K562 (cell line): ENCODE measurements around the gene PTPN11. TPM values are rescaled to one million over a fixed set of nuclear protein-coding genes. Genes with fewer than 3 reads are reported as not detected.

Experiments used
- ATAC-seq: fragments of 200-7000 bp; cut with Tn5 transposase; 3 replicates; pipeline ENCODE4 v1.9.1; 2020; ENCODE audit warnings: moderate library complexity
- BruUV-seq: library from RNA; stranded (reverse); fragments of 400-500 nt; replicated peaks from 2 replicates; lab custom pipeline; 2021; lab: Mats Ljungman, UMichigan
- CTCF ChIA-PET: fragments of 300-600 bp; formaldehyde crosslinking; extraction: SDS; loops from one replicate; lab custom pipeline; 2021; ENCODE audit warnings: low intra/inter-chr PET ratio; lab: Yijun Ruan, JAX
- POLR2A ChIA-PET: fragments of 300-600, 350-650 bp; sonication (Branson Sonifier 250); formaldehyde crosslinking; extraction: SDS; loops from one replicate; lab custom pipeline; 2021; ENCODE audit warnings: antibody characterized with exemption, inconsistent platforms; lab: Yijun Ruan, JAX
- DNase-seq, 4 experiments: peaks; one replicate each; pipeline versions ENCODE4 v3.0.0 to v3.0.0-alpha.2; 2011 to 2018; ENCODE audit warnings: low spot score in 3 of 4, mixed read lengths in 3 of 4; ENCODE audit errors: extremely low read depth in 1 of 4
- FAIRE-seq: peaks from 2 replicates; lab custom pipeline; 2011; peaks lifted over from hg19 to GRCh38; lab: Jason Lieb, UNC
- H2AFZ ChIP-seq: 2 replicates; pipeline ENCODE4 v1.6.0; 2011; ENCODE audit warnings: low read depth, low read length, control low read depth, inconsistent platforms
- H3K27ac ChIP-seq: fragments of 200-600 bp; 3 replicates; pipeline ENCODE4 v1.8.0; 2011; ENCODE audit warnings: low read depth, mild to moderate bottlenecking, control low read depth, inconsistent platforms, low read length, moderate library complexity, mixed read lengths; ENCODE audit errors: extremely low read depth
- H3K27me3 ChIP-seq, 2 experiments: fragments of 300-600 bp in 1 of 2; 2 replicates in 1 of 2; 3 replicates in 1 of 2; pipeline versions ENCODE4 v1.6.0 to v1.8.0; 2011; ENCODE audit warnings: inconsistent platforms in 2 of 2, low read length in 2 of 2, mild to moderate bottlenecking in 1 of 2, mixed read lengths in 1 of 2, moderate library complexity in 1 of 2; ENCODE audit not compliant: control insufficient read depth in 2 of 2, insufficient read depth in 2 of 2
- H3K36me3 ChIP-seq: fragments of 300-600 bp; 3 replicates; pipeline ENCODE4 v1.8.0; 2011; ENCODE audit warnings: mild to moderate bottlenecking, low read length, inconsistent platforms; ENCODE audit not compliant: control insufficient read depth, insufficient read depth
- H3K4me1 ChIP-seq, 2 experiments: fragments of 200-600 bp in 1 of 2; replicated peaks in 1 of 2; 2 replicates in 1 of 2; 3 replicates in 1 of 2; pipeline versions ENCODE4 v1.5.1 to v1.8.0; 2011; ENCODE audit warnings: inconsistent platforms in 2 of 2, low read length in 2 of 2, mild to moderate bottlenecking in 1 of 2, mixed read lengths in 1 of 2, moderate library complexity in 1 of 2; ENCODE audit not compliant: control insufficient read depth in 2 of 2, insufficient read depth in 2 of 2
- H3K4me2 ChIP-seq: 2 replicates; pipeline ENCODE4 v1.6.1; 2011; ENCODE audit warnings: low read length, control low read depth, inconsistent platforms, mixed read lengths; ENCODE audit not compliant: insufficient read depth
- H3K4me3 ChIP-seq: fragments of 200-600 bp; sonication (generic), shearing (Covaris generic); 2 replicates; pipeline ENCODE4 v1.5.1; 2016; ENCODE audit warnings: control low read depth, inconsistent platforms
- H3K79me2 ChIP-seq: fragments of 200-600 bp; 3 replicates; pipeline ENCODE4 v1.8.0; 2011; ENCODE audit warnings: low read length, inconsistent platforms; ENCODE audit not compliant: control insufficient read depth, insufficient read depth
- H3K9ac ChIP-seq, 2 experiments: 2 replicates each; pipeline versions ENCODE4 v1.6.0 to v1.6.1; 2011; ENCODE audit warnings: low read depth in 2 of 2, low read length in 2 of 2, control low read depth in 1 of 2, inconsistent platforms in 1 of 2, mild to moderate bottlenecking in 1 of 2, mixed read lengths in 1 of 2; ENCODE audit not compliant: insufficient read depth in 1 of 2
- H3K9me1 ChIP-seq: one replicate; pipeline ENCODE4 v1.6.0; 2011; ENCODE audit warnings: inconsistent platforms, mild to moderate bottlenecking, low read length, moderate library complexity; ENCODE audit not compliant: control insufficient read depth, insufficient read depth
- H3K9me3 ChIP-seq: replicated peaks from 2 replicates; pipeline ENCODE4 v1.5.1; 2011; ENCODE audit warnings: low read depth, low read length, inconsistent platforms; ENCODE audit not compliant: control insufficient read depth, insufficient read depth
- H4K20me1 ChIP-seq: replicated peaks from 2 replicates; pipeline ENCODE4 v1.6.1; 2011; ENCODE audit warnings: low read length, inconsistent platforms, mixed read lengths; ENCODE audit not compliant: control insufficient read depth, insufficient read depth
- ATF1 ChIP-seq, 2 experiments: fragments of 450-650 bp in 1 of 2; IDR thresholded peaks; 2 replicates each; pipeline ENCODE4 v1.6.1; 2016; ENCODE audit warnings: missing compliant biosample characterization in 1 of 2, missing genetic modification characterization in 1 of 2
- CC2D1A ChIP-seq: fragments of 450-650 bp; IDR thresholded peaks from 2 replicates; pipeline ENCODE4 v1.6.1; 2017; ENCODE audit warnings: mild to moderate bottlenecking
- ELF1 ChIP-seq: fragments of 200-800 bp; sonication (Bioruptor generic); IDR thresholded peaks from 2 replicates; pipeline ENCODE4 v1.6.1; 2016; ENCODE audit warnings: missing genetic modification characterization, missing compliant biosample characterization
- ETV1 ChIP-seq: fragments of 450-650 bp; conservative IDR thresholded peaks from 2 replicates; pipeline ENCODE4 v1.6.1; 2016; ENCODE audit warnings: missing genetic modification characterization, control low read depth, low read depth, missing compliant biosample characterization
- EZH2 ChIP-seq: IDR thresholded peaks from 2 replicates; pipeline ENCODE4 v1.6.1; 2012; ENCODE audit warnings: low read depth, mild to moderate bottlenecking, inconsistent platforms, low read length, borderline replicate concordance
- HMG20A ChIP-seq: fragments of 450-650 bp; formaldehyde crosslinking; conservative IDR thresholded peaks from 2 replicates; pipeline ENCODE4 v1.4.0; 2020; ENCODE audit warnings: mild to moderate bottlenecking, mixed read lengths
- MAZ ChIP-seq, 2 experiments: fragments of 450-650 bp in 1 of 2; sonication (generic) in 1 of 2; formaldehyde crosslinking; IDR thresholded peaks in 1 of 2; conservative IDR thresholded peaks in 1 of 2; 2 replicates each; pipeline versions ENCODE4 v1.4.0 to v1.5.0; 2020; ENCODE audit warnings: mild to moderate bottlenecking in 1 of 2, missing genetic modification reagents in 1 of 2
- MCM3 ChIP-seq: fragments of 450-650 bp; IDR thresholded peaks from 2 replicates; pipeline ENCODE4 v1.6.1; 2016
- NFIC ChIP-seq: fragments of 450-650 bp; IDR thresholded peaks from 2 replicates; pipeline ENCODE4 v1.6.1; 2017; ENCODE audit warnings: mild to moderate bottlenecking, inconsistent platforms
- PHB2 ChIP-seq: fragments of 450-650 bp; IDR thresholded peaks from 2 replicates; pipeline ENCODE4 v1.6.1; 2017; ENCODE audit warnings: low read depth
- POLR2B ChIP-seq: fragments of 450-650 bp; IDR thresholded peaks from 2 replicates; pipeline ENCODE4 v1.6.1; 2018; ENCODE audit warnings: low read depth; ENCODE audit not compliant: partially characterized antibody
- POLR3A ChIP-seq: IDR thresholded peaks from 2 replicates; pipeline ENCODE4 v1.6.1; 2011; ENCODE audit warnings: borderline replicate concordance, mild to moderate bottlenecking, moderate library complexity; ENCODE audit not compliant: insufficient read length, insufficient read depth; ENCODE audit errors: extremely low read depth
- PURB ChIP-seq: sonication (generic); formaldehyde crosslinking; IDR thresholded peaks from 2 replicates; pipeline ENCODE4 v1.9.0; 2021; ENCODE audit warnings: low read depth, mild to moderate bottlenecking, missing genetic modification reagents
- RAD21 ChIP-seq, 2 experiments: fragments of 250-450 bp in 1 of 2; fragments of 450-650 bp in 1 of 2; sonication (Bioruptor Pico) in 1 of 2; formaldehyde crosslinking in 1 of 2; IDR thresholded peaks in 1 of 2; conservative IDR thresholded peaks in 1 of 2; 2 replicates each; pipeline versions ENCODE4 v1.4.0 to v1.8.0; 2020 to 2022; ENCODE audit warnings: mild to moderate bottlenecking in 2 of 2, moderate library complexity in 1 of 2
- RBM39 ChIP-seq: fragments of 200-400 bp; formaldehyde crosslinking; optimal IDR thresholded peaks from 2 replicates; pipeline ENCODE3; 2018; ENCODE audit warnings: low read depth, low read length
- WHSC1 ChIP-seq: IDR thresholded peaks from one replicate; pipeline ENCODE4 v1.6.1; 2012; ENCODE audit warnings: low read length, control low read depth, inconsistent platforms
- ZNF224 ChIP-seq: sonication (generic); formaldehyde crosslinking; IDR thresholded peaks from 2 replicates; pipeline ENCODE4 v1.8.0; 2022; ENCODE audit warnings: mild to moderate bottlenecking, missing genetic modification reagents
- WGBS: fragments of 100-300 bp; shearing (Covaris generic); methylation state at CpG from one replicate; pipeline ENCODE4 v1.1.6; 2016; ENCODE audit warnings: low coverage, mixed read lengths; ENCODE audit not compliant: insufficient coverage; ENCODE audit errors: missing lambda C conversion rate; 5-methylcytosine and 5-hydroxymethylcytosine counted together
- in situ Hi-C: fragments of 300-500 bp; cut with MboI; formaldehyde crosslinking; loops from 4 replicates; pipeline ENCODE4 v1.15.0; 2018; ENCODE audit warnings: inconsistent platforms, mixed read lengths
- intact Hi-C: fragments of 100-400 bp; cut with micrococcal nuclease; formaldehyde crosslinking; loops from 2 replicates; pipeline ENCODE4 v1.14.2; 2022
- polyA plus RNA-seq, 8 experiments: library from polyadenylated mRNA; depleted of rRNA in 4 of 8; stranded (reverse) in 5 of 8; unstranded in 3 of 8; fragments of >200 nt; fragmentation: Nextera tagmentation in 2 of 8; fragmentation: Illumina TruSeq in 1 of 8; extraction: Ambion mirVana in 2 of 8; extraction: Trizol in 1 of 8; gene quantifications; 2 replicates each; pipeline versions ENCODE4 v1.2.1 to v1.2.3, GENCODE V29; 2011 to 2014; ENCODE audit warnings: inconsistent platforms in 1 of 8, missing spikeins in 1 of 8
- total RNA-seq, 7 experiments: library from RNA; depleted of rRNA in 6 of 7; stranded (reverse); fragments of >200 nt in 6 of 7; fragmentation: Illumina TruSeq in 2 of 7; extraction: Trizol in 2 of 7; gene quantifications; 2 replicates each; pipeline versions ENCODE4 v1.2.1 to v1.2.3, GENCODE V29; 2011 to 2021; ENCODE audit warnings: low replicate concordance in 1 of 7
- TF ChIP-seq, protein P1 (sequence below): fragments of 200-400 bp; formaldehyde crosslinking; IDR thresholded peaks from 2 replicates; pipeline ENCODE4 v1.6.1; 2017; ENCODE audit warnings: mild to moderate bottlenecking, low read depth, low read length, moderate library complexity

The PTPN11 gene
- total and polyA plus RNA-seq, 9 of the 15 experiments (the other 6 are each of a cell fraction or from before 2014, with no cell fraction given): 22.5 to 126 (median 79.7) TPM

DNA sequence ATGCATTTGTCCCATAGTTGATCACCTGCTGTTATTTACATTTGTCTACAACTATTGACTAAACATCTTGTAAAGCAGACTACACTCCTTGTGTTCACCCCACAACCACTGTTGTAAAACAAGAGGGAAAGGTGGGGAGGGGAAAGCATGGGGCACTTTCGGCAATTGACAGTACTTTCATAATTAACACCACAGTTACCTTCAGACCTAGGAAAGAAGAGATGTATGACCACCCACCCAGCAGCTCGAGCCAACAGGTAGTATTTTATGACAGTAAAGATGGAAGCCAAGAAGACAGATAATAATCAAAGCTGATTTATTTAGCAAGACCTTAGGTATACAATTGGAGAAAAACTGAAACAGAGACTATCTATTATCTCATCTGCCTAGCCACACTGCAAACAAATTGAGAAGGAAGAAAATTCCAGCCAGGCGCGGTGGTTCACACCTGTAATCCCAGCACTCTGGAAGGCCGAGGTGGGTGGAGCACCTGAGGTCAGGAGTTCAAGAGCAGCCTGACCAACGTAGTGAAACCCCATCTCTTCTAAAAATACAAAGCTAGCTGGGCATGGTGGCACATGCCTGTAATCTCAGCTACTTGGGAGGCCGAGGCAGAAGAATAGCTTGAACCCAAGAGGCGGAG is 47.8 kb upstream of the PTPN11 start:
- Histone ChIP-seq H3K4me3 (no peak overlapping the region), H2AFZ (no peak overlapping the region), H3K9me3 (peaks cover 6% of the 10 kb centered on the region), H3K4me1 (peaks cover 23 to 27% of the 10 kb centered on the region in 2 experiments), H3K36me3 (peaks cover 7% of the 10 kb centered on the region; the same call in 2 of the 3 replicates), H3K9ac (no peak overlapping the region; a peak in 1 of 4 replicates), H4K20me1 (no peaks in the 10 kb centered on the region), H3K9me1 (no peaks in the 10 kb centered on the region), H3K27ac (no peak overlapping the region), H3K27me3 (no peaks in the 10 kb centered on the region), H3K4me2 (no peak overlapping the region), H3K79me2 (peaks cover 88% of the 10 kb centered on the region)
- CTCF ChIA-PET: no interaction called here
- intact Hi-C loops (no loop called here), in situ Hi-C loops (no loop called here)
- WGBS: 59% methylated on average over 8 of the region's 8 CpGs
- no peak for DNase-seq
- FAIRE-seq: no peak
- ATAC-seq: no peak
- BruUV-seq: no TSS peak
- TF ChIP-seq RBM39 (no peak), ETV1 (tag) (no peak), POLR2B (no peak), RAD21 (CRISPR knock-in tag; conservative IDR thresholded peaks at IDR 0.05 in 1 of 2, IDR thresholded peaks at IDR 0.05 in 1 of 2) (no peak), ATF1 (CRISPR knock-in tag; IDR thresholded peaks at IDR 0.05) (no peak), ATF1 (tag; IDR thresholded peaks at IDR 0.05) (no peak), CC2D1A (no peak), EZH2 (no peak), ZNF224 (CRISPR knock-in tag) (no peak), MCM3 (no peak), WHSC1 (no peak), MAZ (CRISPR knock-in tag; conservative IDR thresholded peaks at IDR 0.05 in 1 of 2, IDR thresholded peaks at IDR 0.05 in 1 of 2) (no peak), HMG20A (CRISPR knock-in tag) (no peak), POLR3A (no peak), PHB2 (no peak), ELF1 (tag) (no peak), PURB (CRISPR knock-in tag) (no peak), NFIC (no peak)
- TF ChIP-seq, protein P1, sequence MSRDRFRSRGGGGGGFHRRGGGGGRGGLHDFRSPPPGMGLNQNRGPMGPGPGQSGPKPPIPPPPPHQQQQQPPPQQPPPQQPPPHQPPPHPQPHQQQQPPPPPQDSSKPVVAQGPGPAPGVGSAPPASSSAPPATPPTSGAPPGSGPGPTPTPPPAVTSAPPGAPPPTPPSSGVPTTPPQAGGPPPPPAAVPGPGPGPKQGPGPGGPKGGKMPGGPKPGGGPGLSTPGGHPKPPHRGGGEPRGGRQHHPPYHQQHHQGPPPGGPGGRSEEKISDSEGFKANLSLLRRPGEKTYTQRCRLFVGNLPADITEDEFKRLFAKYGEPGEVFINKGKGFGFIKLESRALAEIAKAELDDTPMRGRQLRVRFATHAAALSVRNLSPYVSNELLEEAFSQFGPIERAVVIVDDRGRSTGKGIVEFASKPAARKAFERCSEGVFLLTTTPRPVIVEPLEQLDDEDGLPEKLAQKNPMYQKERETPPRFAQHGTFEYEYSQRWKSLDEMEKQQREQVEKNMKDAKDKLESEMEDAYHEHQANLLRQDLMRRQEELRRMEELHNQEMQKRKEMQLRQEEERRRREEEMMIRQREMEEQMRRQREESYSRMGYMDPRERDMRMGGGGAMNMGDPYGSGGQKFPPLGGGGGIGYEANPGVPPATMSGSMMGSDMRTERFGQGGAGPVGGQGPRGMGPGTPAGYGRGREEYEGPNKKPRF: no peak
- TF ChIP-seq, all 486 proteins: peak for 0
- POLR2A ChIA-PET: interaction anchor here (0.7 kb wide), 1 partner anchor 509 kb away, joined by 3 read pairs; no protein-coding TSS in a partner anchor
